Tibial nerve (tissue), 4 donors: ENCODE data around the gene GPR6. TPM values are rescaled to one million over a fixed set of nuclear protein-coding genes. Genes with fewer than 3 reads are reported as not detected.

Experiments used
- DNase-seq, 2 donors: peaks; one replicate each; pipeline ENCODE4 v3.0.0-alpha.2; 2019; ENCODE audit warnings: low spot score in 2 of 2
- H3K27ac ChIP-seq, 4 donors: fragments of 200-600 bp; sonication (generic) in 3 of 4; one replicate each; pipeline ENCODE4 v1.5.1; 2017 to 2019; ENCODE audit warnings: mild to moderate bottlenecking in 1 of 4
- H3K27me3 ChIP-seq, 2 donors: fragments of 200-600 bp; sonication (generic) in 1 of 2; one replicate each; pipeline versions ENCODE4 v1.5.1 to v1.6.0; 2017 to 2019
- H3K36me3 ChIP-seq, 3 donors: fragments of 200-600 bp; sonication (generic); one replicate each; pipeline ENCODE4 v1.5.1; 2018 to 2019
- H3K4me1 ChIP-seq, 4 donors: fragments of 200-600 bp; sonication (generic) in 3 of 4; one replicate each; pipeline ENCODE4 v1.5.1; 2017 to 2019
- H3K4me3 ChIP-seq, 4 donors: fragments of 200-600 bp; sonication (generic) in 3 of 4; one replicate each; pipeline ENCODE4 v1.5.1; 2017 to 2019; ENCODE audit warnings: mild to moderate bottlenecking in 1 of 4, moderate library complexity in 1 of 4
- H3K9me3 ChIP-seq, 4 donors: fragments of 200-600 bp; sonication (generic) in 3 of 4; one replicate each; pipeline ENCODE4 v1.5.1; 2017 to 2019
- CTCF ChIP-seq, 5 experiments: fragments of 200-600 bp in 3 of 5; fragments of 450-650 bp in 2 of 5; sonication (generic) in 3 of 5; IDR thresholded peaks; one replicate each; pipeline ENCODE4 v1.5.1; 2016 to 2019; ENCODE audit warnings: antibody characterized with exemption in 5 of 5, mild to moderate bottlenecking in 3 of 5, moderate library complexity in 2 of 5
- EP300 ChIP-seq, 2 donors: sonication (generic); formaldehyde crosslinking; IDR thresholded peaks; one replicate each; pipeline ENCODE4 v1.6.1; 2017; ENCODE audit warnings: antibody characterized with exemption in 2 of 2, mild to moderate bottlenecking in 1 of 2
- POLR2A ChIP-seq, 2 donors: fragments of 450-650 bp; IDR thresholded peaks; one replicate each; pipeline ENCODE4 v1.6.1; 2017; ENCODE audit warnings: antibody characterized with exemption in 2 of 2, mild to moderate bottlenecking in 2 of 2, moderate library complexity in 2 of 2
- WGBS, 2 donors: methylation state at CpG; one replicate each; pipeline ENCODE4 v1.1.5; 2018; 5-methylcytosine and 5-hydroxymethylcytosine counted together
- total RNA-seq, 4 donors: library from RNA; depleted of rRNA; stranded (reverse); fragments of >200 nt; gene quantifications; one replicate each; pipeline ENCODE4 v1.1.0, GENCODE V29; 2016

Gene GPR6
- total RNA-seq, 4 donors from 2014 or later = not detected

GRCh38 chr6:109979033-109979921 lies 1.2 kb downstream of the GPR6 start:
- TF ChIP-seq POLR2A (IDR thresholded peaks at IDR 0.05) (no peak), CTCF (IDR thresholded peaks at IDR 0.05) (no peak)
- peaks cover 0 to 18% (median 0%) of the 10 kb centered on the region in 4 donors for H3K9me3 ChIP-seq
- H3K4me1 ChIP-seq = peaks cover 0 to 4% (median 0%) of the 10 kb centered on the region in 4 donors
- H3K4me3 ChIP-seq = no peak overlapping the region
- WGBS, 2 donors = 12 to 15% methylated on average over 22 to 42 of the region's 81 CpGs
- H3K27ac ChIP-seq = no peak overlapping the region
- H3K36me3 ChIP-seq = no peaks in the 10 kb centered on the region
- H3K27me3 ChIP-seq = peaks cover 0 to 55% of the 10 kb centered on the region in 2 donors
- DNase-seq = no peak

- TF ChIP-seq CTCF (IDR thresholded peaks at IDR 0.05) (no peak), EP300 (IDR thresholded peaks at IDR 0.05) (no peak), POLR2A (IDR thresholded peaks at IDR 0.05) (no peak)
- Histone ChIP-seq H3K27ac (no peak overlapping the region), H3K9me3 (peaks cover 0 to 10% (median 0%) of the 10 kb centered on the region in 4 donors), H3K4me3 (no peak overlapping the region), H3K36me3 (no peaks in the 10 kb centered on the region), H3K27me3 (peaks cover 0 to 25% of the 10 kb centered on the region in 2 donors), H3K4me1 (no peaks in the 10 kb centered on the region)
- WGBS, 2 donors = 92 to 94% methylated on average over 2 of the region's 2 CpGs
- DNase-seq = no peak
These were observed 6.3 kb downstream of the GPR6 start for GRCh38 chr6:109984410-109984809.

- Histone ChIP-seq H3K27me3 (no peaks in the 10 kb centered on the region), H3K9me3 (peaks cover 0 to 4% (median 0%) of the 10 kb centered on the region in 4 donors), H3K27ac (no peak overlapping the region), H3K36me3 (no peaks in the 10 kb centered on the region), H3K4me3 (no peak overlapping the region), H3K4me1 (no peaks in the 10 kb centered on the region)
- TF ChIP-seq POLR2A (IDR thresholded peaks at IDR 0.05) (no peak), EP300 (IDR thresholded peaks at IDR 0.05) (no peak), CTCF (IDR thresholded peaks at IDR 0.05) (no peak)
- 81 to 97% methylated on average over 1 of the region's 1 CpG for WGBS, 2 donors
- no peak for DNase-seq
These were observed 9.1 kb downstream of the GPR6 start for GRCh38 chr6:109987196-109987595.

GRCh38 chr6:109991201-109992101 lies 13.3 kb downstream of the GPR6 start:
- H3K36me3 ChIP-seq = no peaks in the 10 kb centered on the region
- DNase-seq = no peak
- H3K4me3 ChIP-seq = no peak overlapping the region
- no peaks in the 10 kb centered on the region for H3K27me3 ChIP-seq
- H3K4me1 ChIP-seq = no peaks in the 10 kb centered on the region
- WGBS, 2 donors = 89 to 92% methylated on average over 4 of the region's 4 CpGs
- H3K9me3 ChIP-seq = peaks cover 0 to 4% (median 0%) of the 10 kb centered on the region in 4 donors
- TF ChIP-seq EP300 (IDR thresholded peaks at IDR 0.05) (no peak), CTCF (IDR thresholded peaks at IDR 0.05) (no peak)
- no peak overlapping the region for H3K27ac ChIP-seq
